Measurements from ENCODE around the gene ABCF2.

DNA sequence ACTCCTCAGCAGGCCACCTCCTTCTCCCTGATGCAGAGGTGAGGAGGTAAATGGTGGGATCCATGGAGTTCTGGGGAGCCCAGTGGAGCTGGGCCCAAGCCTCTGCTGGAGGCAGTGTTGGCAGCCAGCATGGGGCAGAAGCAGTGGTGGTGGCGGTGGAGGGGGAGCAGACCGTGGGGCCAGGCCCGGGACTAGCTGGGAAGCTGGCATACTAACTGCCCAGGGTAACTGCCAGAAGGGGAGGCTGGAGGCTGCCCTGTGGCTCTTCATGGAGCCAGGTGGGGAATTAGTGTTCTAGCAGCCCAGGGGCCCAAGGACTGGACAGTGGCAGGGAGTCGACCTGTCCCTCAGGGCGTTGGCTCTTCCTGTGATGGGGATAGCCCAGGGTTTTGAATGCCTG, 37.6 kb upstream of the ABCF2 start:
- TF ChIP-seq CTCF (IDR thresholded peaks at IDR 0.05) (no peak), POLR2A (IDR thresholded peaks at IDR 0.05) (no peak)
